ENCODE data around the gene GAPVD1. TPM values are rescaled to one million over a fixed set of nuclear protein-coding genes. Genes with fewer than 3 reads are reported as not detected.

The GAPVD1 gene
- total and polyA plus RNA-seq, 10 of the 15 experiments (the other 5 are each of a cell fraction or from before 2014, with no cell fraction given) = 4.3 to 36.6 (median 25.9) TPM

GRCh38 chr9:125261501-125262293 lies at the start of gene GAPVD1 (continued):
- TF ChIP-seq CEBPB (IDR thresholded peaks at IDR 0.05; ENCODE audit: borderline replicate concordance in 1 of 2, low read depth in 2 of 2, low read length in 2 of 2) = no peak
- peak; percentile 75; the same call in 1 of the 2 replicates for TF ChIP-seq TCF12 (IDR thresholded peaks at IDR 0.05; ENCODE audit: low read depth, low read length)
- peak; percentile 27 for TF ChIP-seq SP1 (IDR thresholded peaks at IDR 0.05; ENCODE audit: low read depth, low read length)
- TF ChIP-seq BCL11A (IDR thresholded peaks at IDR 0.05; ENCODE audit: low read depth, low read length) = 0 out of 2 replicates have a peak, but pooled peaks have one; percentile 17
- TF ChIP-seq KLF5 (IDR thresholded peaks at IDR 0.05; ENCODE audit: partially characterized antibody) = peak; percentile 69
- TF ChIP-seq MLLT1 (IDR thresholded peaks at IDR 0.05) = peak; percentile 90
- no peak for TF ChIP-seq RCOR1 (conservative IDR thresholded peaks at IDR 0.05; ENCODE audit: low read depth, low read length)
- TF ChIP-seq, protein P1, sequence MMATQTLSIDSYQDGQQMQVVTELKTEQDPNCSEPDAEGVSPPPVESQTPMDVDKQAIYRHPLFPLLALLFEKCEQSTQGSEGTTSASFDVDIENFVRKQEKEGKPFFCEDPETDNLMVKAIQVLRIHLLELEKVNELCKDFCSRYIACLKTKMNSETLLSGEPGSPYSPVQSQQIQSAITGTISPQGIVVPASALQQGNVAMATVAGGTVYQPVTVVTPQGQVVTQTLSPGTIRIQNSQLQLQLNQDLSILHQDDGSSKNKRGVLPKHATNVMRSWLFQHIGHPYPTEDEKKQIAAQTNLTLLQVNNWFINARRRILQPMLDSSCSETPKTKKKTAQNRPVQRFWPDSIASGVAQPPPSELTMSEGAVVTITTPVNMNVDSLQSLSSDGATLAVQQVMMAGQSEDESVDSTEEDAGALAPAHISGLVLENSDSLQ (IDR thresholded peaks at IDR 0.05) = no peak
- TF ChIP-seq MYC (IDR thresholded peaks at IDR 0.05; ENCODE audit: insufficient read depth, insufficient read length, insufficient replicate concordance, low read length, severe bottlenecking) = no peak
- TF ChIP-seq POLR2AphosphoS2 (IDR thresholded peaks at IDR 0.05; ENCODE audit: low read depth, low read length) = peak; percentile 78; the same call in 1 of the 2 replicates
- TF ChIP-seq SPI1 (IDR thresholded peaks at IDR 0.05; ENCODE audit: borderline replicate concordance, insufficient read depth, low read depth, low read length) = peak; percentile 69; the same call in 1 of the 2 replicates
- no peak for TF ChIP-seq ESRRA (IDR thresholded peaks at IDR 0.05; ENCODE audit: low read length)
- TF ChIP-seq HDAC2 (IDR thresholded peaks at IDR 0.05) = no peak
- TF ChIP-seq, protein P2, sequence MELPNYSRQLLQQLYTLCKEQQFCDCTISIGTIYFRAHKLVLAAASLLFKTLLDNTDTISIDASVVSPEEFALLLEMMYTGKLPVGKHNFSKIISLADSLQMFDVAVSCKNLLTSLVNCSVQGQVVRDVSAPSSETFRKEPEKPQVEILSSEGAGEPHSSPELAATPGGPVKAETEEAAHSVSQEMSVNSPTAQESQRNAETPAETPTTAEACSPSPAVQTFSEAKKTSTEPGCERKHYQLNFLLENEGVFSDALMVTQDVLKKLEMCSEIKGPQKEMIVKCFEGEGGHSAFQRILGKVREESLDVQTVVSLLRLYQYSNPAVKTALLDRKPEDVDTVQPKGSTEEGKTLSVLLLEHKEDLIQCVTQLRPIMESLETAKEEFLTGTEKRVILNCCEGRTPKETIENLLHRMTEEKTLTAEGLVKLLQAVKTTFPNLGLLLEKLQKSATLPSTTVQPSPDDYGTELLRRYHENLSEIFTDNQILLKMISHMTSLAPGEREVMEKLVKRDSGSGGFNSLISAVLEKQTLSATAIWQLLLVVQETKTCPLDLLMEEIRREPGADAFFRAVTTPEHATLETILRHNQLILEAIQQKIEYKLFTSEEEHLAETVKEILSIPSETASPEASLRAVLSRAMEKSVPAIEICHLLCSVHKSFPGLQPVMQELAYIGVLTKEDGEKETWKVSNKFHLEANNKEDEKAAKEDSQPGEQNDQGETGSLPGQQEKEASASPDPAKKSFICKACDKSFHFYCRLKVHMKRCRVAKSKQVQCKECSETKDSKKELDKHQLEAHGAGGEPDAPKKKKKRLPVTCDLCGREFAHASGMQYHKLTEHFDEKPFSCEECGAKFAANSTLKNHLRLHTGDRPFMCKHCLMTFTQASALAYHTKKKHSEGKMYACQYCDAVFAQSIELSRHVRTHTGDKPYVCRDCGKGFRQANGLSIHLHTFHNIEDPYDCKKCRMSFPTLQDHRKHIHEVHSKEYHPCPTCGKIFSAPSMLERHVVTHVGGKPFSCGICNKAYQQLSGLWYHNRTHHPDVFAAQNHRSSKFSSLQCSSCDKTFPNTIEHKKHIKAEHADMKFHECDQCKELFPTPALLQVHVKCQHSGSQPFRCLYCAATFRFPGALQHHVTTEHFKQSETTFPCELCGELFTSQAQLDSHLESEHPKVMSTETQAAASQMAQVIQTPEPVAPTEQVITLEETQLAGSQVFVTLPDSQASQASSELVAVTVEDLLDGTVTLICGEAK (IDR thresholded peaks at IDR 0.05; ENCODE audit: borderline replicate concordance) = peak; percentile 82
- TF ChIP-seq CHD1 (IDR thresholded peaks at IDR 0.05; ENCODE audit: low read depth, low read length) = no peak
- no peak for TF ChIP-seq PBX3 (IDR thresholded peaks at IDR 0.05; ENCODE audit: insufficient replicate concordance, low read depth, low read length)
- TF ChIP-seq GABPA (IDR thresholded peaks at IDR 0.05; ENCODE audit: low read depth) = peak; percentile 85

Data from GM12878 (cell line).